AG04449 (cell line): Measurements from ENCODE around the gene UNC5C.

ENCODE experiments used
- CTCF ChIA-PET: fragments of 350-600 bp; formaldehyde crosslinking; extraction: SDS; loops from one replicate; lab custom pipeline; 2021; ENCODE audit warnings: antibody characterized with exemption; lab: Yijun Ruan, JAX
- POLR2A ChIA-PET: fragments of 400-600, 350-600 bp; formaldehyde crosslinking; extraction: SDS; loops from one replicate; lab custom pipeline; 2020; ENCODE audit warnings: antibody characterized with exemption, inconsistent platforms; lab: Yijun Ruan, JAX
- DNase-seq: peaks from one replicate; pipeline ENCODE4 v3.0.0-alpha.2; 2010; ENCODE audit warnings: low read depth, low spot score
- H3K4me3 ChIP-seq: 2 replicates; pipeline ENCODE4 v1.5.1; 2011; ENCODE audit warnings: low read depth, mild to moderate bottlenecking, control low read depth, low read length
- CTCF ChIP-seq: IDR thresholded peaks from one replicate; pipeline ENCODE4 v1.5.1; 2011; ENCODE audit warnings: mild to moderate bottlenecking, moderate library complexity, low read length, control low read depth, inconsistent platforms; ENCODE audit not compliant: insufficient read depth; ENCODE audit errors: missing control alignments

The UNC5C gene

GRCh38 chr4:95422436-95422835, 126.3 kb downstream of the UNC5C start:
- no peak for TF ChIP-seq CTCF
- ChIA-PET CTCF (no interaction called here), POLR2A (no interaction called here)
- no peak overlapping the region for H3K4me3 ChIP-seq
- DNase-seq = no peak

- ChIA-PET CTCF (no interaction called here), POLR2A (no interaction called here)
- no peak overlapping the region for H3K4me3 ChIP-seq
- TF ChIP-seq CTCF = no peak
- no peak for DNase-seq
Observed at GRCh38 chr4:95421869-95422268, 126.9 kb downstream of the UNC5C start.

- POLR2A ChIA-PET = no interaction called here
Observed at GRCh38 chr4:95417531-95417930, 131.2 kb downstream of the UNC5C start.

GRCh38 chr4:95415346-95415771, 133.4 kb downstream of the UNC5C start:
- no peak for DNase-seq
- TF ChIP-seq CTCF = no peak
- CTCF ChIA-PET = no interaction called here
- no peak overlapping the region for H3K4me3 ChIP-seq
- POLR2A ChIA-PET = no interaction called here

More at GRCh38 chr4:95417531-95417930, 131.2 kb downstream of the UNC5C start:
- CTCF ChIA-PET = no interaction called here
- DNase-seq = no peak
- TF ChIP-seq CTCF = no peak
- H3K4me3 ChIP-seq = no peak overlapping the region

DNA sequence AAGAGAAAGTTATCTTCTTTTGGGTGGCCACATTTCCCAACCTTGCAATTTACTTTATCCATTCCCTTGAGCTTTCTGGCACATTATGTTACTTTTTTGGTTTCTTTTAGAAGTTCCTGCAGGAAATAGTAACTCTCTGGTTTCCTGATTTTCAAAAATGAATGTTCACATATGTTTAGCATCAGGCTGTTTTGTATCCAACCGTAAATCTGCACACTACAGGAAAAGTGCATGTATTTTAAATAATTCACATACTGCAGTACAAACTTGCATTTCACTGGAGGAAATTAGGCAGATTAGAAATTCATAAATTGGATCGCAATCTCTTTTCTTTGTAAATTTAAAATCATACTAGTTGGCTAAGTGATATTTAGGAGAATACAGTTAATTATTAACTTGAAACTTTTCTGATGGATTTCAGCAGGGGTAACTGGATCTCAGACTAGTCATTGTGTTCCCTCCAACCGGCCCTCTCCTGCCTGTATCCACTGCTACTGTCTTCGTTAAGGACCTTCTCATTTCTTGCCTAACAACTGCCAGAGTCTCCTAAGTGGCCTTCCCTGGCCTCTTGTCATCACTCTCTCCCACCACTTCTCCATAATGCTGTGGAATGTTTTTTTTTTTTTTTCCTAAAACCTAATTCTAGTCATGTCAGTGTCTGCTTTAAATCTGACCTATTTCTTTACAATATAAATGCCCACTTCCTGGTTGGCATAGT, 137.2 kb downstream of the UNC5C start:
- CTCF ChIA-PET = no interaction called here
- H3K4me3 ChIP-seq = no peak overlapping the region
- no peak for TF ChIP-seq CTCF
- POLR2A ChIA-PET = no interaction called here
- no peak for DNase-seq

GRCh38 chr4:95410387-95410977, 138.3 kb downstream of the UNC5C start:
- no peak for TF ChIP-seq CTCF
- ChIA-PET POLR2A (no interaction called here), CTCF (no interaction called here)
- no peak overlapping the region for H3K4me3 ChIP-seq
- DNase-seq = no peak
